Activated T-cell treated with anti-CD3 and anti-CD28 coated beads for 4 hours (primary cell): ENCODE results near the gene TESMIN.

Experiments used
- DNase-seq: peaks from one replicate; pipeline ENCODE4 v3.0.0-alpha.2; 2020

TESMIN gene

GRCh38 chr11:68658097-68658496, 93.2 kb downstream of the TESMIN start:
- DNase-seq: no peak
